ENCODE measurements around the gene DPYD. TPM values are rescaled to one million over a fixed set of nuclear protein-coding genes. Genes with fewer than 3 reads are reported as not detected.
A peak's percentile ranks its signal among the peaks of the same experiment; 100 is the strongest.

Gene DPYD
- total RNA-seq, 1 donor = 81.9 TPM

GRCh38 chr1:97271916-97272788, 648.7 kb downstream of the DPYD start:
- no peak for TF ChIP-seq CTCF (IDR thresholded peaks at IDR 0.05; ENCODE audit: insufficient read depth, low read length)
- H3K4me3 ChIP-seq (ENCODE audit: low read depth, low read length) = no peak overlapping the region
- DNase-seq (ENCODE audit: low read depth) = no peak

GRCh38 chr1:97270508-97271307, 650.1 kb downstream of the DPYD start:
- DNase-seq (ENCODE audit: low read depth) = peak; percentile 73
- TF ChIP-seq CTCF (IDR thresholded peaks at IDR 0.05; ENCODE audit: insufficient read depth, low read length) = no peak
- H3K4me3 ChIP-seq (ENCODE audit: low read depth, low read length) = no peak overlapping the region

GRCh38 chr1:97265630-97266029, 655.2 kb downstream of the DPYD start:
- no peak overlapping the region for H3K4me3 ChIP-seq (ENCODE audit: low read depth, low read length)
- TF ChIP-seq CTCF (IDR thresholded peaks at IDR 0.05; ENCODE audit: insufficient read depth, low read length) = no peak
- DNase-seq (ENCODE audit: low read depth) = no peak

- DNase-seq (ENCODE audit: low read depth) = no peak
- no peak for TF ChIP-seq CTCF (IDR thresholded peaks at IDR 0.05; ENCODE audit: insufficient read depth, low read length)
- no peak overlapping the region for H3K4me3 ChIP-seq (ENCODE audit: low read depth, low read length)
These were observed 658.0 kb downstream of the DPYD start for GRCh38 chr1:97262842-97263241.

GRCh38 chr1:97258597-97258996, 662.2 kb downstream of the DPYD start:
- TF ChIP-seq CTCF (IDR thresholded peaks at IDR 0.05; ENCODE audit: insufficient read depth, low read length) = no peak
- H3K4me3 ChIP-seq (ENCODE audit: low read depth, low read length) = no peak overlapping the region
- no peak for DNase-seq (ENCODE audit: low read depth)

- peak; percentile 47 for DNase-seq (ENCODE audit: low read depth)
- no peak for TF ChIP-seq CTCF (IDR thresholded peaks at IDR 0.05; ENCODE audit: insufficient read depth, low read length)
- H3K4me3 ChIP-seq (ENCODE audit: low read depth, low read length) = no peak overlapping the region
These were observed 665.9 kb downstream of the DPYD start for GRCh38 chr1:97254731-97255463.
